Kidney capillary endothelial cell (primary cell): Measurements from ENCODE around the gene TRHDE.

Source experiments
- DNase-seq: peaks from one replicate; pipeline ENCODE4 v3.0.0-alpha.2; 2018; ENCODE audit warnings: low spot score

TRHDE gene

GRCh38 chr12:72273499-72273837 lies 1.3 kb downstream of the TRHDE start:
- DNase-seq: no peak

GRCh38 chr12:72273851-72274351 lies 1.7 kb downstream of the TRHDE start:
- no peak for DNase-seq

- no peak for DNase-seq
These were observed 2.8 kb downstream of the TRHDE start for GRCh38 chr12:72274931-72275330.

DNA sequence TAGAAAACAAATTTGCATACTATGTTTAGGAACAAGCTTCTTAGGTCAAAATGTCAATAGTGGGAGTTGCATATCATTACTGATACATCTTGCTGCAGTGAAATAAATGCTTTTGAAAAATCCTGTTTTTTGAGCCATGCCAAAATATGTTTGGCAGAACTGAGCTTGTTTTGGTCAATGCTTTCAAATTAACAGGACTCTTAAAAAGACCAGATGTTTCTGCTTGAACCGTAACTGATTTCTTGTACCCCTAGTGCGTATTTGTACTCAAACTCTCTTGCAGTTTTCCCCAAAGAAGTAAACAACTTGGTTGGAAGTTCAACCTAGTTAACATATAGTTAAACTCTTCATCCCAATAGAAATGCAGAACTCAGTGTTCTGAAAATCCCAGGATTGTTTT lies 3.4 kb downstream of the TRHDE start:
- no peak for DNase-seq

- no peak for DNase-seq
These were observed 4.1 kb downstream of the TRHDE start for GRCh38 chr12:72276181-72276805.

- DNase-seq: no peak
These were observed 5.2 kb downstream of the TRHDE start for GRCh38 chr12:72277415-72277814.

DNA sequence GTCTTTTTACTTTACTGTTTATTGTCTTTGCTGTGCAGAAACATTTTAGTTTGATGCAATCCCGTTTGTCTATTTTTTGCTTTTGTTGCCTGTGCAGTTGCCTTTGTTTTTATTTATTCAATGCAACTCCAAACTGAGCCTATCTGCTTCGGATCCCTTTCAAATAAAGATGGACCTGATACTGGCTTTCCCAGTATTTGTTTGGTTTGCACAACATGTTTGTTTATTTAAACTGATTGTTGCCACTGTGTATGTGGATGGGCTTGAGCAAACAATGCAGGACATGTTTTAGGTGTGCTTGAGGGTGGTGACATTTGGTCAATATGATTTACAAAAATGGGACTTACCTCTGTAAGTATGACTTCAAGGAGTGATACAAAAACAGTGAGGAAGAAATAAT lies 6.7 kb downstream of the TRHDE start:
- no peak for DNase-seq

DNA sequence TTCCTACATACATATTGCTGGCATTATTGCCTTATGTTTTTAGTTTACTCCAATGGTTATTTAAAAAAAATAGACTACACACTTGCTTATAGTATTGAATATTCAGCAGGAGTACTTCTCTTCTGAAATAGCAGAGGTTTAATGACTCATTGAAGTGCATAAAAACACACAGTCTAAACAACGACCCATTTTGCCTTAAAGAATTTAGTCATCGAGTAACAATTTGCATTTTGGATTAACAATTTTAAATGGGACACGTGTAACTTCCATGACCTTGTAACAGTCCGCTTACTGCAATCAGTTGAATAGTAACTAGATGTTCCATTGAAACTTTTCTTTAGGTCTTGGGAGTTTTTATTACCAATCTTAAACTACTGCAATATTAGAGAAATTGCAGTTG lies 9.0 kb downstream of the TRHDE start:
- no peak for DNase-seq

DNA sequence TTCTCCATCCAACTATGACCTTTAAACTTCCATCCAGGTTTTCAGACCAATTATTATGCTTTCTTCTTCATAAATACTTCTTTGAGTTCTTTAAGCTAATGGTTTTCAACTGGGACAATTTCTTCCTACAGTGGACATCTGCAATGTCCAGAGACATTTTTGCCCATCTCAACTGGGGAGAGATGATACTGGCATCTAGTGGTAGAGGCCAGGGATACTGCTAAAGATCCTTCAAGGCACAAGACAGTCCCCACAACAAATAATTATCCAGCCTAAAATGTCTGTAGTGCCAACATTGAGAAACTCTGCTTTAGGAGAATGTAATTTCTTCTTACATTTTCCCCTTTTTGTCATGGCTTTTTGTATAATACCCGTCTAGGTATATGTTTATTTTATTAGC lies 10.6 kb downstream of the TRHDE start:
- no peak for DNase-seq

DNA sequence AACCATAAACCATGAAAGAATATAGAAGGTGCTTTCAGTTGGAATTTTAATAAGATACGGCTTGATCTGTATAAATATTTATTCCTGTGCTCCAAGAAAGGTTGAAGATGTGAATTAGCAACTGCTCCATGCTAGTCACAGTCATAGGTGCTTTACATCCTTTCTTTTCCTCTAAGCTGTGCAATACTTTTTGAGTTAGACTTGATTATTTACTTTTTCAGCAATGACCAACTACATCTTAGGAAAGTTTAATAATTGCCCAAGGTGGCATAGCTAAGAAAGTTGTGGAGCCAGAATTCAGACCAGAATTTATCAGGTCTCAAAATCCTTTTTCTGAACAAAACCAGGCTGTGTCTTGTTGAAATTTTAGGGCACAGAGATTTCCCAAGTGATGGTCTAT lies 13.7 kb downstream of the TRHDE start:
- no peak for DNase-seq

- no peak for DNase-seq
These were observed 14.4 kb downstream of the TRHDE start for GRCh38 chr12:72286526-72286925.

DNA sequence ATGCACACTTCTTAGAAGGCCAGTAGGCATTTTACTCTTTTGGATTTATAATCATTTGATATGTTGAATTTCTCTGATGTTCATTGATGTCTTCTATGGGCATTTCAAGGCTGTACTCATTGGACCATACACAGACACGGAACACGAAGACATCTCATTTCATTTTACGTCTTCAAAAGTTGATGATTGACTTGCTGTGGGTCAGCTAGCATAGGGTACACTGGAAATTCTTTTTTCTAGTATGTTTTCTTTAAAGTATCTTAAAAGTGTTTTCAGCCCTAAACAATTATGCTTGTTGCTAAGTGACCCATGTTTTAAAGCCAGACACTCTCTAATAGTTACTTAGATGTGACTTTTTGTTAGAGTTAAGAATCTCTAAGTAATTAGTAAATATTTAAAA lies 16.3 kb downstream of the TRHDE start:
- DNase-seq: no peak

DNA sequence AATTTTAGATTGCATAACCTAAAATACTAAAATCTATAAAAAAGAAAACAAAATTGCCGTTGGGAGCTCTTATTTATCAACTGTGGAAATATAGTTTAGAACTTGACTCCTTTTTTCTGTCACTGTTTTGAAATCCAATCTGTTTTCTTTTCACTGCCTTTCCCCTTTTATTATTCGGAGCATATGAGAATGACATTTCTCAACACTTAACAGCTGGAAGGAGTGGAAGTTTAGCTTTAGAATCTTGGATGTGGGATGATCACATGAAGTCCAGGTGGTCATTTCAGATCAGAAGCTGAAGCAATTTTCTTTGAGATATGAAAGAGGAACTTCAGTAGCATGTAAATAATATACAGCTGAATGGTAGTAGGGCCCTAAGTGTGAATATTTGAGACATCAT lies 16.7 kb downstream of the TRHDE start:
- DNase-seq: no peak

DNA sequence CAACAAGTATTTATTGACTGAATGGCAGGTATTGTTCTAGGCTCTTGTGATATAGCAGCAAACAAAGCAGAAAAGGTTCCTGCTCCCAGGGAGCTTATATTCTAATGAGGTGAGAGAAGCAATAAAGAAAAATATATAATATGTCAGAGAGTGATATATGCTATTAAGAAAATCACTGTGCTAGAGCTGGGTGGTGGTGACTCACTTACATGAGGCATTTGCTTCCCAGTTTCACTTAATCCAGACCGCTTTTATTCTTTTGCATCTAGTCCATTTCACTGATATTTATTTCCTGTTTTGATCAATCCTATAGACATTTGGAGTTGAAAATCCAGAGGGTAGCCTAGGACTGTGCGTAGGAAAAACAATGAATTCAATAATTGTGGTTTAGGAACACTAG lies 17.5 kb downstream of the TRHDE start:
- DNase-seq: no peak

DNA sequence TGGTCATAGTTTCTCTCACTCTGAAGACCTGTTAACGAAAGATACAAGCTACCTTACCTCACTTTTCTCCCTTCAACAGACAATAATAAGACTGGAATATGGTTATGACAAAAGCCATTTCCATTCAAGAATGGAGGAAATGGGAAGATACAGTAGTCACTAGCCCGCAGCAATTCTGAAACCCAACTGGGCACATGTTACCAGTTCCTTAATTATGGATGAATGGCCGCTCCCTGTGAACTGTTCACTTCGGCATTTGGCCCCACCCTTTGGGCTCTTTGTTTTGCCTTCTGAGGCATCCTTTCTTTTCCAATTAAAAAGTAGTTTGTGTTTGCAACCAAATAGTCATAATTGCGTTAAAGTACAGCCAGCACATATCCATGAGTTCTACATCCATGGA lies 19.0 kb downstream of the TRHDE start:
- no peak for DNase-seq

DNA sequence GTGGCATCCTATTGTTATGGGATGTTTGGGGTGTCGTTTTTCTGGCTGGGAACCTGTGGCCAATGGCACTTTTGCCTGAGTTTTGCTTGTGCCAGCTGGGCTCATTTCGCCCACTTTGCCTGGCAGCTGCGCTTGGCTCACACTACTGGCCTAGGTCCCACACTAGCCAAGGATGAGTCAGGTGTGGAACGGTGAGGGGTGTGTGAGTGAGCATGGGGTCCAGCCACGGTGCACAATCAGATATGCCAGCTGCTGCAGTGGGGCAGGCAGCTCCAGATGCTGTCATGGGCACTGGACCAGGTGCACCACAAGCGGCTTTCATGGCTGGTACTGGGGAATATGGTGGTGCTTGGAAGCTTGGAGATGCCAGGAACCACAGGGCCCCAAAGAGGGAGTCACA lies 21.5 kb downstream of the TRHDE start:
- no peak for DNase-seq

DNA sequence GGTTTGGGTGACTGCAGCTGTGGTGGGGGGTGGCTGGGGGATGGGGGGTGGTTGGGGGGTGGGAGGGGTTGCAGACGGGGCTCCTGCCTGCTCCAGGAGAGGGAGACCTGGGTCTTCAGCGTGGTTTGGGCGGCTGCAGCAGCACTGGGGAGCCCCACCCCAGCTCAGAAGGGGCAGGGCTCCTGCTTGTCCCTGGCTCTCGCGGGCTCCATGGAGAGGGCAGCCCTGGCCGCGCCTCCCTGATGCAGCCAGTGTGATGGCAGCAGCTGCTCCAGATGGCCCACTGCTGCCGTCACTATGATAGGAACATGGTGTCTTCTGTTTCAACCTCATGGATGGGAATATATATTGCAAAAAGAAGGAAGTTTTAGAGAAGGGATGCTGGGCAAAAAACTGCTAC lies 22.9 kb downstream of the TRHDE start:
- no peak for DNase-seq

GRCh38 chr12:72295744-72296143 lies 23.6 kb downstream of the TRHDE start:
- no peak for DNase-seq

DNA sequence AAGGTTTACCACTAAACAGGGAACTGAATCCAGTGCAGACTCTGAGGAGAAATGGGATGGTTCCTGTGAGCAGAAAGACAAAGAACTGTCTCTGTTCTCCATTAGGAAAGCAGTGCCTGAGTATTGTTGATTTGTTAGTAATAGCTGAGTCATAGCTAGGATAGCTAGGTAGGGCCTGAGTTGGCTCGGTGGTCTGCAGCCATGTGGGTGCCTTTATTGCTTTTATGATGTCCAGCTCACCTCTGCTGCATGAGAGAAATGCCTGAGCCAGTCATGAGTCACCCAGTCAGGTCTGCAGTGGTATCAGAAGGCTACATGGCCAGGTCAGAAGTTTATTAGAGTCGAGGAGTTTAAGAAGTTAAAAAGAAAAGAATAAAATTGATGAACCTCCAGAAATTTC lies 24.2 kb downstream of the TRHDE start:
- no peak for DNase-seq

- DNase-seq: no peak
These were observed 25.5 kb downstream of the TRHDE start for GRCh38 chr12:72297666-72298065.

- DNase-seq: no peak
These were observed 28.6 kb downstream of the TRHDE start for GRCh38 chr12:72300728-72301127.

GRCh38 chr12:72304751-72305150 lies 32.6 kb downstream of the TRHDE start:
- DNase-seq: no peak

GRCh38 chr12:72307229-72307628 lies 35.1 kb downstream of the TRHDE start:
- no peak for DNase-seq

DNA sequence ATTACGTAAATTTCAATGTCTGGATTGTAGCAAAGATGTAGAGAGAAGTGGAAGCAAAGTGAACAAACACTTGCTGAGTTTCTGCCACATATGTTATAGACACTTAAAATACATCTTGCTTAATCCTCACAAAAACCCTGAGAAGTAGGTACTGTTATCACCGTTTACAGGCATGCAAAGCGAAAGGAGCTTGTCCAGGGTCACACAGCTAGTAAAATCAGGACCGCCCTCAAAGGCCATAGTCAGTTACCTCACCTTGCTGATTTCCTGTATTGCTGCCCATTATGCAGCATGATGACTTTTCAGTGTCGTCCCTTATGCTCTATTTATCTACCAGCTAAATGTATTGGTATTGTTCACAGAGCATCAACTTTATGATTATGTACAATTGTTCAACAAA lies 39.8 kb downstream of the TRHDE start:
- DNase-seq: no peak

DNA sequence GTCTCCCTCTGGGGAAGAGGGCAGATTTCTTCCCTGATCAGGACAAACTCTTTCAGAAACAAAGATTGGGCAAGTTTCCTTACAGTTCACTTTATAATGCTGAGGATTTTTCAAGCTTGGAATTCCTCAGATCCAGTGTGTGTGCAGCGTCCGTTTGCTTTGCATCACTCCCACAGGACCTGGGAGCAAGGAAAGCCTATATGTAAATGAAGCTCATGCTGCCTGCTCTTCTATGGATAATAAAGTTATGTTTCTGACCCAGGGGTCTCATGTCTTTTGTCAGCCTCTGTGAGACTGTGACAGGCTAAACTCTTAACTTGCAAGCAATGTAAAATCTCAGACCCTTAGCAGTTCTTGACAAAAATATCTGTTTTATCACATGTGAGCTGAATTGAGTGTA lies 41.6 kb downstream of the TRHDE start:
- no peak for DNase-seq
